GM10847 (cell line): Measurements from ENCODE around the gene STARD3.

ENCODE experiments used
- POLR2A ChIP-seq: IDR thresholded peaks from 2 replicates; pipeline ENCODE4 v1.6.1; 2011; ENCODE audit not compliant: insufficient read length; ENCODE audit errors: extremely low read depth

Gene STARD3

DNA sequence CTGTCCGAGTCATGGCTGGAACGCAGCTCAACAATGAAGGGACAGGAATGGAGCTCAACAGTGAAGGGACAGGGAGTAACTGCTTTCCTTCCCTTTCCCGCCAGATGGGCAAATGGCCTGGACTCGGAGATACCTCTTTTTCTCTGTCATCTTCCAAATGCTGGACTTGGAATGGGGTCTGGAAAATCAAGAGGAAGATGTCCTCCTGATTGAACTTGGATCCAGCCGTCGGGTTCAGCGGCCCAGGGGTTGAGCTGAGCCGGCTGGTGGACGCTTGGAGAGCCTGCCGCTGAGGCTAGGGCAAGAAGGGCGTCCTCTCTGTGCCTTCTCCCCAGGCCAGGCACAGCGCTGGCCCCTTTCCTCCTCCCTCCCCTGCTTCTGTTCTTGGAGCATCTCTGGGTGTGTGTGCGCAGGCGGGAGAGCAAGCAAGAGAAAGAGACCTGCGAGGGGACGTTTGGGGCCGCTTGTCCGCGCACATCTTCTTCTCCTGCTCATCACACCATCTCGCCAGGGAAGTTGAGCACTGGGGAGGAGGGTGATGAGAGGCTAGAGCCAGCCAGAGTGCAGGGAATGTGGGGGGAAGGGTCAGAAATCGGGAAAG, 35.8 kb upstream of the STARD3 start:
- TF ChIP-seq POLR2A = no peak

GRCh38 chr17:39601758-39602532, 35.0 kb upstream of the STARD3 start:
- TF ChIP-seq POLR2A = no peak

- TF ChIP-seq POLR2A = no peak
These were observed 34.2 kb upstream of the STARD3 start for GRCh38 chr17:39602533-39603303.

DNA sequence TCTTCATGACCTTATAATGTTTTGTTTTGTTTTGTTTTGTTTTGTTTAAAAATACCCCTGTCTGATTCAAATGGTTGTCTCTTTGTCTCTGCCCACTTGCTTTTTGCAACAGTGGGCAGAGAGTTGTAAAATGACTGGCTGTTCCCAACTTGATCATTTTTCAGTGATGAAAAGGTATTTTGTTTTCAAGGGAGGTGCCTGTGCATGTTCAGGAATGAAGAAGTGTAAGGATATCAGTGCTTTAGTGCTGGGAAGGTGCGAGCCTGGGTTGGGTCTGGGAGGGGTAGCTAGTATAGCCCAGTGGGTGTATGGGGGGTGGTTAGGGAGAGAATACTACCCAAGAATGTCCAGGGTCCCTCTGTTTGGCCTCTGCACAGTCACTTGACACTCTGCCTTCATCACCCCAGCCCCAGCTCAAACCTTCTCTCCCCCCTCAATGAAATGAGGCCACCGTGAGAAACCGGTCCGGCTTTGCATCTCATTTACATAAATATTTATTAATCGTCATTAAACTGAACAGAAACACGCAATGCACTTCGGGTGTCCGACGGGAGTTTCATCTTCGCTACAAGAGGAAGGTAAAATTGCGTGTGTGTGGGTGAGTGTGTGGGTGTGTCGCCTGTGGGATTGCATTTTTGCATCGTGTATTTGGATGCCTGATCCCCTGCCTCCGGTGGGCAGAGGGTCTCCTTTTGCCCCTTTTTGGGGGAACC, 33.5 kb upstream of the STARD3 start:
- no peak for TF ChIP-seq POLR2A

DNA sequence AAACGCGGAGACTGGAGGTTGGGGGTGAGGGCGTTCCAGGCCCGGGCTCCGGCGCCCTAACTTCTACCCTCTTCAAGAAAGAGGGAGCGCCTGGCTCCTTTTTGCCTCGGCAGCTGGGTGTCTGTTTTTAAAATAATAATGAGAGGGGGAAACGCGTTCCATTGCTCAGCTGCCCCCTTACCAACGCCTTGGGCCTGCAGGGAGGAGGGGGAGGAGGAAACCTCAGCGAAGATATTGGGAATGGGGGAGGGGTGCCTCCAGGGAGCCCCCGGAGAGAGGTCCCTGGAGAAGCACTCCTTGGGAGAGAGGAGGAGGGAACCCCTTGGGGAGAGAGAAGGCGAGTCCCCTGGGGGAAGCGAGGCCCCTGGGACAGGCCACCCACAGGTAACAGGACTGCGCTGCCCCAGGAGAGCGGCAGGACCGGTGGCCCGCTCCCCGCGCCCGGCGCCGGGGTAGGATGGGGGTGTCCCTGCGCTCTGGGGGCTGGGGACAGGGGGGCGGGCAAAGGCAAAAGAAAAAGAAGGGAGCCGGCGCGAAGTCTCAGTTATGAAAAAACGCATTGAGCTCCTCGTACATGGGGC, 31.9 kb upstream of the STARD3 start:
- no peak for TF ChIP-seq POLR2A

DNA sequence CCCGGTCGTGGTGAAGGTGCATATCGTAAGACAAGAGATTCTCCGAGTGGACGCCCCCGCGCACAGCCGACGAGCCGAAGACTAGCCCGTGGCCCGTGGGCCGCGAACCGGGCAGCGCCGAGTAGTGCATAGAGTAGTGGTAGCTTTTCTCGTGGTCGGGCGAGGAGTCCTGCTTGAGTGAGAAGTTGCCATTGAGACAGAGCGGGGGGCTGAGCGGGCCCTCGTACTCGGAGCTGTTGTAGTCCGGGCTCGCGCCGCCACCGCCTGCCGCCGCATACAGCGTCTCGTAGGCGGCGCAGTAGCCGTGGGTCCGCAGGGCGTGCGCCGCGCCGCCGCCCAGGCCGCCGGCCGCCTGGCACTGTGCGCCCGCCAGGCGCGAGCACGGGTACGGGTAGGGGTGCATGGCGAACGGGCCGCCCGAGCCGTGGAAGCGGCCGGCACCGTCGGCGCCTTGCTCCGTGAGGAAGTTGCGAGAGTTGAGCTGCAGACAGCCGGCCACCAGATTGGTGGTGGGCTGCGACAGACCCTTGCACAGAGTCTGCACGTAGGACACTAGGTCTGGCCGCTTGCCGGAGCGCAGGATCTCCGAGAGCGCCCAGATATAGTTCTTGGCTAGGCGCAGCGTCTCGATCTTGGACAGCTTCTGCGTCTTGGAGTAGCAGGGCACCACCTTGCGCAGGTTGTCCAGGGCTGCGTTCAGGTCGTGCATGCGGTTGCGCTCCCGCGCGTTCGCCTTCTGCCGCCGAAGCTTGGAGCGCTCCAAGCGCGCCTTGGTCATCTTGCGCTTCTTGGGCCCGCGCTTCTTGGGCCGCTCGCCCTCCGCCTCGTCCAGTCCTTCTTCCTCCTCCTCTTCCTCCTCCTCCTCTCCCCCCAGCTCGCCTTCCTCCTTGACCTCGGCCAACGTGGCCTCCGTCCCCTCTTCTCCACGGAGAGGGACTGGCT, 31.2 kb upstream of the STARD3 start:
- TF ChIP-seq POLR2A = no peak

GRCh38 chr17:39606434-39607056, 30.4 kb upstream of the STARD3 start:
- no peak for TF ChIP-seq POLR2A

DNA sequence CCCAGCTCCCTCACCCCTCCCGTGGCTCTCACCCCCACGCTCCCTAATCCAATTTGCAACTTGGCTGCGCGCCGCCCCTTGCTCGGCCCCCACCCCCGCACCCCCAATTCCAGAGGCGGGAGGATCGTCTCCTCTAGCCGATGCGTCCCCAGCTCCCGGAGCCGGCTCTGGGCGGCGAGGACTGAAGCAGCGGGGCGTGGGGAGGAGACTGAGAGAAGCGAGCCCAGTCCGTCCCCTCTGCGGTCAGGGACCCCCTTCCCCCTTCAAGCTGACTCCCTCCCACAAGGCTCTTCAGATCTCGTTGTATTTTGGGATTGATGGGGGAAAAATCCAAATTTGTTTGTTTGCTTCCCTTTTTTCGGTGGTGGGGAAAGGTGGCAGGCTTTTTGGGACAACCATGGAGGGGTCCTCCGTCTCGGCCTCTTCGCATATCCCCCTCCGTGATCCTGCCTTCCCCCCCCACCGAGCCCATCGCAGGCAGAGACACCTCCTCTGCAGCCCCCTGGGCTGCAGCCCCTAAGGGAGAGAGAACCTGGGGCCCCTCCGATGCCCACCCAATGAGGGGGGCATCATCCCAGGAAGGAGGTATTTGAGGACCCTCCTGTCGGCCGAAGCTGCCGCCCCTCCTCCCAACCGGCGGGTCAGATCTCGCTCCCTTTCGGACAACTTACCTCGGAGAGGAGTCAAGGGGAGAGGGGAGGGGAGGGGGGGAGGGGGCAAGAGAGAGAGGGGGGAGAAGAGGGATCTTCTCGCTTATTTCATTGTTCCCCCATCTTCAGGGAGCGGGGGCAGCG, 29.7 kb upstream of the STARD3 start:
- no peak for TF ChIP-seq POLR2A

GRCh38 chr17:39607851-39608130, 29.2 kb upstream of the STARD3 start, which contains the start of gene NEUROD2:
NEUROD2 (minus strand) TSS chr17:39607920; CDS start chr17:39606599, 1,321 bp downstream.
- no peak for TF ChIP-seq POLR2A

- TF ChIP-seq POLR2A = no peak
These were observed 28.6 kb upstream of the STARD3 start for GRCh38 chr17:39608142-39608981.

GRCh38 chr17:39609416-39610025, 27.4 kb upstream of the STARD3 start:
- no peak for TF ChIP-seq POLR2A
